Pons (tissue), 1 donor: Measurements from ENCODE around the gene KIAA0825.

ENCODE experiments used
- DNase-seq: peaks from one replicate; pipeline ENCODE4 v3.0.0-alpha.2; 2016; ENCODE audit warnings: low spot score

Gene KIAA0825

DNA sequence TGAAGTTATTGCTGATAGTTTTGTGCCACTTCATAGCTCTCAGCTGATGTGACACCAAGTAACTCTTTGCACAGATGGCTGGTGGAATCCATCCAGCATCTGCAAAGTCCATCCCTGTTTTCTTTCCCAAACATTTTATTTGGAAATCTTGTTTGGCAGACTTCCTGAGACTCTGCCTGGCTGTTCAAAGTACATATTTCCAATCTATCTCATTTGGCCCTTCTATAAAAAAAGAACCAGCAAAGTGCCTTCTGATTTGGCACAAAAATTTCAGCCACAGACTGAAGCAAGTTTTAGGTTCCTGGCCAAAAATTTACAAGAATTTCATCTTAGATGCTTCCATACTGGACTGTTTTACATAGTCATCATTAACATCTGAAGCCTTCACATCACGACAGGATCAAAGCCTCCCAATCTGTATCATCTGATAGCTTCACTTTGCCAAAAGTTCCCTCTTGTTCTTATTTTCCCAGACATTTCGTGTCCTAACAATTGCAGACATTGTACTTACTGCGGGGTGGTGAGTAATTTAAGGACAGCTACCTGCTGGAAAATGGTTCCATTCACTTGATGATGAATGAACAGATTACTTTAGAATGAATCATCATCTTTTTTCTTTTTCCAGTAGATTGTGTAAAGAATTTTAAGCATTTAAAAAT, 377.3 kb downstream of the KIAA0825 start:
- DNase-seq: peak; percentile 22

DNA sequence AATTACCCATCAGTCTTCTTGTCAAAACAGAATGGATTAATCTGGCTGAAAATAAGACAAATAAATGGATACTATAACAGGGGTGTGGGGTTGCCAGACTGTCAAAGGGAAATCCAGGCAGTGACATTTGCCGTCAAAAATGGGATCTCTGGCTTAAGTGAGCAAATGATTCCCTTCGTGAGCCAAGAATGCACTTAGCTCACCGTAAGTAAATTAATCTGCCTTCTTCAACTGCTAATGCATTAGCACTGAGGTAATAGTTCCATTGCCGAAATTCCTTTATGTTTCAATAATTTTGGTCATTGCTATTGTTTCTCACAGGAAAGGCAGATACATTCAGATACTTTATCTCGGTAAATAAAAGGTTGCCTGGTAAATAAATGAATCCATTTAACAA, 377.8 kb downstream of the KIAA0825 start:
- no peak for DNase-seq

DNA sequence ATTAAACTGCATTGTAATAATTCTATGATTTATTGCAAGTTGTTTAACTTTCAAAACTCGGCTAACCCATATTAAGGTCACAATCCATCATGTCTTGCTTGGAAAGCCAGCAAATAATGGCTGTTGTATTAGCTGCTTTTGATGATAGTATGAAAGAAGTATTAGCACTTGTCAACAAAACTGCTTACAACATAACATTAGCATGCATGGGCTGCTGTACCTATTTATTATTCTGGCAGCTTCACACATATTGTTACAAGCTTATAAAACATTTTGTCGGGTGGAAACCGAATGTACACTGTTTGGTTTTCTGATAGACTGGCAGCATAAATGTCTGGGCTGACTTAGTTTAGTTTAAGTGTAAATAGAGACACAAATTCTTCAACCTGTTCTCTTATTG, 378.3 kb downstream of the KIAA0825 start:
- DNase-seq: no peak

DNA sequence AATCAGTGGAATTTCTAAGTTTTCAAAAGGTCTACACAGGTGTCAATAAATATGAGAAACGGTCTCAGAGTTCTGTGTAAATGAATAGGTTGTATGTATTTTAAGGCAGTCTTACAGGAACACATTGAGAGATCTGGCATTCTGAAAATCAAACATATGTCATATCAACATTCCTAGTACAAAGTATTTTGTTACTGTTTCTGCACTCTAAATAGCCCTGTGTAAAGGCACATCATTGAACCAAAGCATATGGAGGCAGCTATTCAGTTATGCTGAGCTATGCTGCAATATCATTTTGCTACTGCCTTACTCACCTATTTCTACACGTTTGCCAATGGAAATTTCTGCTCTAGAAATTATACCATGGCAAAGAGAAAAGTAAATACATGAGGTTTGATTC, 379.1 kb downstream of the KIAA0825 start:
- DNase-seq: no peak

DNA sequence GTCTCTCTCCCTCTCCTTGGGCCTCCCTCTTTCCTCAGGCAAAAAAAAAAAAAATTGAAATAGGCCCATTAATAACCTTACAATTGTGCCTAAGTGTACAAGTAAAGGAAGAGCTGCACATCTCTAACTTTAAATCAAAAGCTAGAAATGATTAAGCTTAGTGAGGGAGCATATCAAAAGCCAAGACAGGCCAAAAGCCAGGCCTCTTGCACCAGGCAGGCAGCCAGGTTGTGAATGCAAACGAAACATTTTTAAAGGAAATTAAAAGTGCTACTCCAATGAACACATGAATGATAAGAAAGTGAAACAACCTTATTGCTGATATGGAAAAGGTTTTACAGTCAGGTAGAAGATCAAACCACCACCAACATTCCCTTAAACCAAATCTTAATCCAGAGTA, 383.4 kb downstream of the KIAA0825 start:
- DNase-seq: no peak

DNA sequence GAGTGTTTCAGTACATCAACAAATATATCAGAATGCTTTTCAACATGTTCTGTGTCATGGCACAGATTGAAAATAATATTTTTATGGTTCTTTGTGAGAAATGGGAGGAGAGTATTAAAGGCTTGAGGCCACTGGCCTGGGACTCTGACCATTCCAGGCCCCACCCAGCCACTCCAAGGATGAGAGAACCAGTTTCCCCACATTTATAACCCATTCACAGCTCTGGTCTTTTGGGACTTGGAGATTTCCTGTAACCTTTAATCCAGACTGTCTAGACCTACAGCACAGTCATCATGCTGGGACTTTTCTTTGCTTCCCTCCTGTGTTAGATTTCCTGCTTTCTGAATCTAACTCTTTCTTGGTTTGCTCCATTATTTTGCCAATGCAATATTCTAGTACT, 389.6 kb downstream of the KIAA0825 start:
- no peak for DNase-seq

DNA sequence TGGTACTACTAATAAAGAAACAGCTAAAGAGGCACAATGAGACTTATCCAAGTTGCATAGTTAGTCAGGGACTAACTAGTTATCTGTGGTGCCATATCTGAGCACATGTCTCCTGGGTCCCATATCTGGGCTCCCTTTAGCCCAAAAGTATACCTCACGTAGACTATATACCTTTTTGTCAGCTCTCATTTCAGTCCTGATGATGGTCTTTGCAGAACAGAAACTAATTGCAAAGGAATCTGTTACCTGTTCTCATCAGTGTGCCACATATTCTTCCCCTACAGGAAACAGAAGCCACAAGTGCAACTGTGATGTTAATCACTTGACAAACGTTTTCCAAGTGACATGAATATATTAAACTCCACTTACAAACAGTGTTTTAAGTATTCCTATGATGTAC, 395.2 kb downstream of the KIAA0825 start:
- no peak for DNase-seq

DNA sequence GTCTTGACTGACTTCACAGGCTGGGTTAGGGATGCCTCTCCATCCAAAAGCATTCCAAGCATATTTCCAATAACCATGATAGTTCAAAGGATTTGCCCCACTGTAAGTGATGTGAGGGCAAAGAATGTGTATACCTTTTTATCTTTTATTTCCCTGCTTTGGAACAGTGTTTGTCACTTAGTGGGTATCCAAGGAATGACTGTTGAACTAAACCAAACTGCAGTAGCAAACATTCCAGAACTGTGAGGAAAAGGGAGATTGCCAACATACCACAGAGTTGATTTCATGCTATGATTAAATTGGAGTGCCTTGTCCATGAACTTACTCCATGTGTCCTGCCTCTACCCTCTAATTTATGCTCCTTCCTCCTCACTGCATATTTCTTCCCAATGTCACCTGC, 400.0 kb downstream of the KIAA0825 start:
- DNase-seq: no peak

DNA sequence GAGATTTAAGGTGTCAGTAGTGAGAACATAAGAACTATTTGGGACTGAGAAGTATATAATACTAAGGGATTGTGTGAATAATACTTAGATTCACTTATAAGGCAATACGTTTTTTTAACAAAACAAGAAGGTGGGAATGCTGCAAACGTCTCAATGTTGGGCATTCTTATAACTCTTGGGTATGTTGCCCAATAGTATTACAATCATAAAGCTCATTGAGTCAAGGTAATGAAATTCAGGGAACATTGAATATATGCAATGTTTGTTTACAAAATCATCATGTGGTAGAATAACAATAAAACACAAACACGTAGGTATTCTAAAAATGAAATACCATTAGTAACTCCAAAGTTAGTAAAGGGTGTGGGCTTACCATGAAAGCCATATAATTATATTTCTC, 400.7 kb downstream of the KIAA0825 start:
- no peak for DNase-seq

DNA sequence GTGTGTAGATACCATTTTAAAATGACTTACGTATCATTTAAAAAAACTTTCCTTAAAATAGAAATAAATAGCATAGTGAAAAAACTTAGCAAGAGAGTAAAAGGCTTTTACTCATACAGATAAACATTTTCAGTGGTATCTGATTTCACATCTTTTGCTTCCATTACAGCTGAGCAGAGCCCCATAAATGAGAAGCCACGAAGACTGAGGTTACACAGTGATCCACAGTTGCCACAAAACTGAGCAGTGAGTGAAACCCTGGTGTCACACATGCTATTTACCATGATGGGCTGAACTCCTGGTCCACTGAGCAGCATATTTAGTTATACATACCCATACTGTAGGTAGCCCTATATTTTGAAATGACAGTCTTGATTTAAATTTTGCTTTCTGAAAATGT, 401.2 kb downstream of the KIAA0825 start:
- no peak for DNase-seq

DNA sequence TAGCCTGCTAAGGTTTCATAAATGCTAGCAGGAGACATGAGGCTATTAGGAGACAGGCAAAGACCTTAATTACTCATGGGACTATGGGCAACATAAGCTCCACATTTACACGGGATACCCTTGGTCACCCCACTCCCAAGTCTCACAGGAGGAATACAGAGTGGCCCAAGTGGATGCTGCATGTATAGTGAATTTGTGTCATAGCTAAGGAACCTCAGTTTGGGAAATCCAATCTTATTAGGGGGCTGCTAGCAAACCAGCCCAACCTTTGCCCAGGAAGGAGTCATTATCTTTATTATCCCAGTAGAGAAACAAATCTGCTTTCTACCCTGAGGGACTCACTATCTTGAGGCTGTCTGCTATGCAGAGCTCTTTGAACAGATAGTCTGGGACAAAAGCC, 405.9 kb downstream of the KIAA0825 start:
- no peak for DNase-seq

DNA sequence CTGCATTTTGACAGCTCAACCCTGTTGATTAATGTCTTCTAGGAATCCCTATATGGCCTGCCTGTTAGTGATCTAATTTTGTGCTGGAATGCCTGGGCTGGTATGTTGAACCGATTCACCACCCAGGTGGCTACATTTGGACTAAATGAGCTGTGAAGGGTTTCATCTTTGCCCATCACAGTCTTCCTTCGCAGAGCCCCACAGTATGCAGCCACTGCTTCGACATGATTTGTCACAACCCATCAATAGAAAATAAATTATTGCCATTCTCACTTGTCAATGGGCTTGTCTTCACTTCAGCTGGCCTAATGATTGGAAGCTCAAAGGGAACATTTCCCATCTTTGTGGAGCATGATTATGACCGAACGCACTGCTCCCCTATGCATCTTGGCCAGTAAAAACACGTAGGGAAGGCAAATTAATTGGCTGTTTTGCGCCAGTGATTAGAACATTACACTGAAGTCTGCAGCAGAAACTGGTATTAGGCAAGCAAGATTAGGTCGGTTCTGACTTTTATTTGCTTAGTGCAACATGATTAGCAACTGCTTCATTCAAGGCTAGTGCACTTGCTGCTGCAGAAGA, 408.5 kb downstream of the KIAA0825 start:
- DNase-seq: no peak

DNA sequence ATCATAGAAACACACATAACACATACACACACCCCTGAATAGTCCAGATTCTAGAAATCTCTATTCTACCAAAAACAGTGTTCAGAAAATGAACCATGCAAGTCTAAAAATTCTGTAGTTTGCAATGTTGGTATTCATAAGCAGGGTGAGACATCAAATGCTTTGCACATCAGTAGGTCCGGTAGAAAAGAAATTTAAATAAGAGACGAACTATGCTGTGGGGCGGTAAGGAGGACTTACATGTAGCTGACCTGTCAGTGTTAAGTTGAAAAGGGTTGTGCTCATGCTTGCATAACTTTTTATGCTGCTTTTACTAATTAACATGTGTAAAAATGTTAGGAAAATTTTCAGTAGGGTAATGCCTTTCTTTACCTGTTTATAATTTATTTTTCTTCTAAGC, 409.1 kb downstream of the KIAA0825 start:
- no peak for DNase-seq

DNA sequence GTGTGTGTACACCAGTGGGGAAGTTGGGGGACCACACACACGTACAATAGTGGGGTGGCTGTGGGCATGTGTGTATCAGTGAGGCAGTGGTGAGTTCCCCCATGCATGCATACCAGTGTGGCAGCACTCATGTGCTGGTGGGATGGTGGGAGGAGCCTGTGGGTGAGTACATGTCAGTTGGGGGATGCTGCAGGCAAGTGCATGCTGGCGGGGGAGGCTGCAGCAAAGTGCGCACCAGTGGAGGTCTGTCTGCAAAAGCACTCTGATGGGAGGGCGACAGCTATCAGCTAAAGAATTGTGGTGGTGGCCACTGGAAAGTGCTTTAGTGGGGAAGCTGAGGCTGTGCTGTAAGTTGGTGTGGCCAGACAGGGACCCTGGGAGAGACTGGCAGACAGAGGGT, 418.8 kb downstream of the KIAA0825 start:
- DNase-seq: no peak

DNA sequence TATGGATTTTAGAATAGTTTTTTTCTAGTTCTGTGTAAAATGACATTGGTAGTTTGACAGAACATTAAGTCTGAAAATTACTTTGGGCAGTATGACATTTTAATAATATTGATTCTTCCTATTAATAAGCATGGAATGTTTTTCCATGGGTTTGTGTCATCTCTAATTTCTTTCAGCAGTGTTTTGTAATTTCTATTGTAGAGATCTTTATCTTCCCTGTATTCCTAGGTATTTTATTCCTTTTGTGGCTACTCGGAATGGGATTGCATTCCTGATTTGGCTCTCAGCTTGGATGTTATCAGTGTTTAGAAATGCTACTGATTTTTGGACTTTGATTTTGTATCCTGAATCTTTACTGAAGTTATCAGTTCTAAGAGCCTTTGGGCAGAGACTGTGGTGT, 420.4 kb downstream of the KIAA0825 start:
- DNase-seq: no peak

DNA sequence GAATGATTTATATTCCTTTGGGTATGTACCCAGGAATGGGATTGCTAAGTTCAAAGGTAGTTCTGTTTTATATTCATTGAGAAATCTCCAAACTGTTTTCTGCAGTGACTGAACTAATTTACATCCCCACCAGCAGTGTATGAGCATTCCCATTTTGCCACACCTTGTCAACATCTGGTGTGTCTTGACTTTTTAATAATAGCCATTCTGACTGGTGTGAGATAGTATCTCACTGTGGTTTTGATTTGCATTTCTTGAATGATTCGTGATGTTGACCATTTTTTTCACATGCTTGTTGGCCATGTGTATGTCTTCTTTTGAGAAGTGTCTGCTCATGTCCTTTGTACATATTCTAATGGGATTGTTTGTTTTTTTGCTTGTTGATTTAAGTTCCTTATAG, 421.5 kb downstream of the KIAA0825 start:
- no peak for DNase-seq

DNA sequence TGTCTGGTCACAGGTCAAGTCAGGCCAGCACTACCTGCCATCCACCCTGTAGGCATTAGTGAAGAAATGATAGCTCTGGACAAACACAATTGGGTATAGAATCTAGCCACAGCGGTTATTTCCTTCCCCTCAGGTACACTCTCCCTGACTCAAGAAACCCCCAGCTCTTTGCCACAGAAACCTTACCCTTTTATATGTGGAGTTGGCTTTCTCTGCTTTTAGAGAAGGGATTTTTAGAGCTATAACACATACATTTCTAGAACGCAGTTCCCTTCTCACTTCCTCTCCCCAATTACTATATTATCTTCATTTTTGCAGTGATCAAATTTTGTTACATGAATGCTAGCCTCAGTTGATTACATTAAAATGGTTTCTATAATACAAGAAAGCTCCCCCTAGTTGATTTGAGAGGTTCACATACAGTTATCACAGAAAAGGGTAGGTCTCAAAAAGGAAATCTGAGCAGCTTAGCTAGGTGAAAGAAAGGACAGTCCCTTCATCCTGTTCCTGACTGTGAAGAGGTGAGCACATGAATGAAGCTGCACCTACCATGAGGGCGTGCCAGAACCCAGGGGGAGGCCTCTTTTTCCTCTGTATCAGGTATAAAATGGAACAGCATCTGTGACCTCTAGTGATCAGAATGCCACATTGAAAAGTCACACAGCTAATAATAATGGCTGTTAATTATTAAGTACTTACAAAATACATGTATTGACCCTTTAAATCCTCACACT, 425.6 kb downstream of the KIAA0825 start:
- DNase-seq: no peak

DNA sequence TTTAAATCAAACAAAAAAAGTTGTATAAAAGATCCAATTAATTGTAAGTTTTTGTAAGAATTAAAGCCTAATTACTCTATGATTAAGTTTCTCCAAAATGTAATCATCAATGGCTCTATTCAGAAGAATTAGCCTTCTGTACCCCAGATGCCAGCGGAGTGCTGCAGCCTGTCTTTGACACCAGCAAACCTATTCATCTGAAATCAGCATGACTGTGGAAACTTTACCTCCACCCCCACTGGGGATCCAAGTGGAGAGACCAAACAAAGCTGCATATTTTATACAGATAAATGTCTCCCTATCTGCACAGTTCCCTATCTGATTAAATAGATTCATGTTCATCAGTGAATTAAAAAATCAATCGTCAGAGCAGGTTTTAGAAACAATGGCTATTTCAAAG, 426.8 kb downstream of the KIAA0825 start:
- DNase-seq: no peak

DNA sequence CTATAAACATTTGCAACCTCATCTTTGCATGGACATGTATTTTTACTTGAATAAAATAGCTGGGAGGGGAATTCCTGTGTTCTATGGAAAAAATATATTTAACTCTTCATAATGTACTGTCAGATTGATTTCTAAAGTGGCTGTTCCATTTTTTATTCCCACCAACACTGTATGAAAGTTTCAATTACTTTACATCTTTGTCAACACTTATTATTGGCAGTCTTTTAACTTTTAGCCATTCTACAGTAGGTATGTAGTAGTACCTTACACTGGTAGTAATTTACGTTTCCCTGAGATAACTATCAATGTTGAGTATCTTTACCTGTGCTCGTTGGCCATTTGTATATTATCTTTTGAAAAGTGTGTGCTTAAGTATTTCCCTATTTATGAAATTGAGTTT, 429.7 kb downstream of the KIAA0825 start:
- no peak for DNase-seq

DNA sequence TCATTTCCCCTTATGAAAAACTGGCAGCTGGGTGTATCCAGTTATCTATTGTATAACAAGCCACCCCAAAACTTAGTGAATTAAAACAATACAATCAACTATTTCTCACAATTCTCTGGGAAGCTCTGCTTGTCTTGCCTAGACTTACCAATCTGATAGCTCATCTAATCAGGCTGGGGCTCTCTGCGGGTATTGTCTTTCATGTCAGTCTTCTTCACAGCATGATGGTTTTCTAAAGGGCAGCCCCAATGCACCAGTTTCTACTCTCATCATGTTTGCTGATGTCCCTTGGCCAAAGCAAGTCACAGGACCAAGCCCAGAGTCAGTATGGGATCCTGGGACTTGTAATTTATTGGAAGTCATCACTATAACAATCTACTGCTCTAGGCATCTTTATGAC, 433.5 kb downstream of the KIAA0825 start:
- no peak for DNase-seq

DNA sequence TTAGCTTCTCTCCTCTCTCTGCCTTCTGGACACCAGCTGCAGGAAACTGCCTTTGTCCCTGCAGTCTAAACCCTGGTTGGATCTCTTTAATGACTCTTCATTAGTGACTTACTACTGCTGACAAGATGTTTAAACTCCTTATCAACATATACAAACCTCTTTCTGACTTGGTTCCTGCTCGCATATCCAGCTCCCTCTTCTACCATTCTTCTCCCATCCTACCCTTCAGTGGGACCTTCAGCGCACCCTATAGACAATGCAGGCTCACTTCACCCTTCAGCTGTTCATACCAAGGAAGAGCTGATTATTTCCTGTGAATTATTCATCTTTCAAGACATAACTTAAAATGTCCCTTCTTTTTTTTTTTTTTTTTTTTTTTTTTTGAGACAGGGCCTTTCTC, 436.5 kb downstream of the KIAA0825 start:
- DNase-seq: no peak

DNA sequence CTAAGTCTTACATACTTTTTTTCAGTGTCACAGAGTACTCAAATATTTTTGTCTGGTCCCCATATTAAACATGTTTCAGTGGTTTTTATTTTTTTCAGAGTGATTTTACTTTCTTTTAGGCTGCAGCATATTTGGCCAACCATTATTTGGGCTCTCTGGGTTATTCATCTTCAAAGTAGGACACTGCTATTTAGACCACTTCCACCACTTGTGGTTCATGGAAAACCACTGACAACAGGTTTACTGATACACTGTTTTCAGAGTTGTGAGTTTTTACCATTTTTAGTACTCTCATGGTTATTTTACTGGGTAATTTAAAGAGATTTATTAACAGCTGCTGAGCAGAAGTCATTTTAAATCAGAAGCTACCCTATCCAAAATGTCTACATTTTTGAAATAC, 437.6 kb downstream of the KIAA0825 start:
- no peak for DNase-seq

DNA sequence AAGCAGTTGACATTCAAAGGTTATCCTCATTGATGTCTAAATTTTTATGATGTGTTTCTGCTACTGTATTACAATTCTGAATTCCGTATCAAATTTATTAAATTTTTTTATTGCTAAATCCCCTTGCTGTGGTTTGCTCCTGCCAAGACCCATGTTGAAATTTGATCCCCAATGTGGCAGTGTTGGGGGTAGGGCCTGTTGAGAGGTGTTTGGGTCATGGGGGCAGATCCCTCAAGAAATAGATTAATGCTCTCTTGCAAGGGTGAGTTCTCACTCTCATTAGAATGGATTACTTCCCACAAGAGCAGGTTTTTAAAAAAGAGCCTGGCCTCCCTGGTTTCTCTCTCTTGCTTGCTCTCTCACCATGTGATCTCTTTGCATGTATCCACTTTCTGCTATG, 442.5 kb downstream of the KIAA0825 start:
- no peak for DNase-seq
